NCI-H1048 (cell line): Measurements from ENCODE around the gene AP1M2.
"Not testable (repeated sequence)": the region's sequence is repeated elsewhere in the genome, so short reads cannot be mapped to it uniquely, and the experiment has no call there.

Experiments
- DNase-seq: peaks from one replicate; lab custom pipeline; 2025; lab: John Stamatoyannopoulos, UW

The AP1M2 gene

GRCh38 chr19:10538204-10538983, 48.7 kb downstream of the AP1M2 start:
- DNase-seq, result no peak

GRCh38 chr19:10537668-10538067, 49.4 kb downstream of the AP1M2 start:
- DNase-seq, result no peak

- no peak for DNase-seq
Measured at GRCh38 chr19:10535613-10536012, 51.5 kb downstream of the AP1M2 start.

GRCh38 chr19:10533646-10534386, 53.3 kb downstream of the AP1M2 start:
- no peak for DNase-seq

- DNase-seq, result no peak
Measured at GRCh38 chr19:10532457-10532856, 54.7 kb downstream of the AP1M2 start.

GRCh38 chr19:10526887-10527286, 60.2 kb downstream of the AP1M2 start:
- DNase-seq, result not testable (repeated sequence)

- DNase-seq, result no peak
Measured at GRCh38 chr19:10525636-10526035, 61.5 kb downstream of the AP1M2 start.

GRCh38 chr19:10523135-10523636, 63.9 kb downstream of the AP1M2 start:
- DNase-seq, result no peak
